ENCODE results near the gene MCM5. TPM values are rescaled to one million over a fixed set of nuclear protein-coding genes. Genes with fewer than 3 reads are reported as not detected.

MCM5 gene
- total and polyA plus RNA-seq, 4 donors: 6.7 to 104 (median 8.8) TPM

- 96% methylated on average over 10 of the region's 10 CpGs for WGBS
- H3K27ac ChIP-seq (ENCODE audit: low read depth in 1 of 2, low read length in 2 of 2): no peak overlapping the region
- TF ChIP-seq MAX (IDR thresholded peaks at IDR 0.05) (no peak), EGR1 (IDR thresholded peaks at IDR 0.05; ENCODE audit: low read depth in 2 of 2) (no peak), SP1 (IDR thresholded peaks at IDR 0.05) (no peak), CTCF (IDR thresholded peaks at IDR 0.05; ENCODE audit: low read depth, low read length, missing input control) (no peak), RXRA (IDR thresholded peaks at IDR 0.05) (no peak), JUND (IDR thresholded peaks at IDR 0.05) (no peak), TAF1 (conservative IDR thresholded peaks at IDR 0.05) (no peak), REST (IDR thresholded peaks at IDR 0.05) (no peak), HNF4G (IDR thresholded peaks at IDR 0.05) (no peak), HNF4A (conservative IDR thresholded peaks at IDR 0.05) (no peak), YY1 (IDR thresholded peaks at IDR 0.05) (no peak), ATF3 (IDR thresholded peaks at IDR 0.05) (no peak), GABPA (IDR thresholded peaks at IDR 0.05 in 1 of 2, conservative IDR thresholded peaks at IDR 0.05 in 1 of 2) (no peak), FOXA1 (IDR thresholded peaks at IDR 0.05) (no peak), FOXA2 (IDR thresholded peaks at IDR 0.05) (no peak), RAD21 (IDR thresholded peaks at IDR 0.05) (no peak), NR2F2 (IDR thresholded peaks at IDR 0.05) (no peak)
- TF ChIP-seq, protein P1, sequence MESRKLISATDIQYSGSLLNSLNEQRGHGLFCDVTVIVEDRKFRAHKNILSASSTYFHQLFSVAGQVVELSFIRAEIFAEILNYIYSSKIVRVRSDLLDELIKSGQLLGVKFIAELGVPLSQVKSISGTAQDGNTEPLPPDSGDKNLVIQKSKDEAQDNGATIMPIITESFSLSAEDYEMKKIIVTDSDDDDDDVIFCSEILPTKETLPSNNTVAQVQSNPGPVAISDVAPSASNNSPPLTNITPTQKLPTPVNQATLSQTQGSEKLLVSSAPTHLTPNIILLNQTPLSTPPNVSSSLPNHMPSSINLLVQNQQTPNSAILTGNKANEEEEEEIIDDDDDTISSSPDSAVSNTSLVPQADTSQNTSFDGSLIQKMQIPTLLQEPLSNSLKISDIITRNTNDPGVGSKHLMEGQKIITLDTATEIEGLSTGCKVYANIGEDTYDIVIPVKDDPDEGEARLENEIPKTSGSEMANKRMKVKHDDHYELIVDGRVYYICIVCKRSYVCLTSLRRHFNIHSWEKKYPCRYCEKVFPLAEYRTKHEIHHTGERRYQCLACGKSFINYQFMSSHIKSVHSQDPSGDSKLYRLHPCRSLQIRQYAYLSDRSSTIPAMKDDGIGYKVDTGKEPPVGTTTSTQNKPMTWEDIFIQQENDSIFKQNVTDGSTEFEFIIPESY (IDR thresholded peaks at IDR 0.05): no peak
- DNase-seq (ENCODE audit: low spot score): no peak
- no peaks in the 10 kb centered on the region for H3K9me3 ChIP-seq (ENCODE audit: control insufficient read depth in 4 of 4, low read length in 3 of 4)
- H3K4me3 ChIP-seq (ENCODE audit: low read depth in 1 of 3, low read length in 3 of 3): no peak overlapping the region
- H3K4me1 ChIP-seq (ENCODE audit: control insufficient read depth in 4 of 4, insufficient read depth in 4 of 4, low read length in 3 of 4): no peaks in the 10 kb centered on the region
- no peaks in the 10 kb centered on the region for H3K27me3 ChIP-seq (ENCODE audit: control insufficient read depth in 4 of 4, insufficient read depth in 4 of 4, low read length in 3 of 4)
- no peak overlapping the region for H3K9ac ChIP-seq (ENCODE audit: low read depth in 1 of 2, low read length in 2 of 2)
- no peaks in the 10 kb centered on the region for H3K36me3 ChIP-seq (ENCODE audit: control insufficient read depth in 4 of 4, insufficient read depth in 3 of 4, low read depth in 1 of 4, low read length in 3 of 4)
Measured at GRCh38 chr22:35456757-35457156, 56.8 kb downstream of the MCM5 start.

All from liver (tissue), 9 donors.